ENCODE measurements around the gene NOG.

The NOG gene

DNA sequence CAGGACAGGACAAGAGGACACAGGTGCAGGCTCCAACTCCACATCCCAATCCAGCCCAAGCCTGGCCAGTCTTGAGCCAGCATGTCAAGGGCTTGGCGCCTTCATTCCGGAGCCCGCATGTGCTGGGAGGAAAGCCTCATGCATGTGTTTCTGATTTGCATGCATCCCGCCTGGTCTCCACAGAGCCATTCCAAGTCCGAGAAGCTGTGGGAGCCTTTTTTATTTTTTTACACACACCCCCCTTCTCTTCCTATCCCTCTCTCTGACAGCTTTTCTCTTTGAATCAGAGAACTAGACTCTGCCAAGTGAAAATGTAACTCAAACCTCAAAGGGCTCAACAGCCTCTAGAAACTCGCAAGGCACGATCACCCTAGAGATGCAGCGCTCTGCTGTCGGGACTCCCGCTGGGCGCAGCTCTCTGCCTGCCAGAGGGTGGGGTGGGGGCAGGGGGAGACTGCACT lies 45.1 kb downstream of the NOG start:
- DNase-seq, result no peak

DNA sequence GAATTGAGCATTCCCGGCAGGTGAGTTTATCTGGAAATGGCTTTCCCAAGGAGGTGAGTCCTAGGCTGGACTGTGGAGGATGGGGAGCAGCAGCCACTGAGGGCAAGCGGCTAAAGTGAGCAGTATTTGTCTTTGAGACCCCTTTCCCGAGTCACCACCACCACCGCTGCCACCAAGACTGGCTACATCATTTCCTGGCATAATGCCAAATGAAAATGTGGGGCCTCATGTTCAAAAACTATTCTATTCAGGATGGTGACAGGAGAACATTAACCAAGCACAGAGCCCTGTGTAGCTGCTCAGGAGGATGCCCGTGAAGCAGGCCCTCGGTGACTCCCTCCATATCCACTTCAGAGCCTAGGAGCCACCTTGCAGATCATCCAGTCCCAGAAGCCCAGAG lies 46.0 kb downstream of the NOG start:
- no peak for DNase-seq

- DNase-seq, result no peak
Measured at GRCh38 chr17:56640116-56640515, 46.6 kb downstream of the NOG start.

- DNase-seq, result no peak
Measured at GRCh38 chr17:56641373-56641772, 47.9 kb downstream of the NOG start.

DNA sequence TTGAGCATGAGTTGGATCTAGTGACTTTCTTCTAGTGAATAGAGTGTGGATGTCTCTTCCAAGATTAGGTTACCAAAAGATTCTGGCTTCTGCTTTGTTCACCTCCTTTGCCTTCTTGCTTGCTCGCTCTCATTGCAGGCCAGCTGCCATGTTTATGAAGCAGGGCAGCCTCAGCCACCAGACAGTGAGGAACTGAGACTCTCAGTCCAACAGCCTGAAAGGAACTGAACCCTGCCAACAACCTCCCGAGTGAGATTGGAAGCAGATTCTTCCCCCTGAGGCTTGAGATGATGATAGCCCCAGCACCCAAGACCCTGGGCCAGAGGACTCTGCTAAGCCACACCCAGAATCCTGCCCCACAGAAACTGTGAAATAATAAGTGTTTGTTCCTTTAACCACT lies 48.4 kb downstream of the NOG start:
- DNase-seq, result no peak

- no peak for DNase-seq
Measured at GRCh38 chr17:56642424-56642823, 48.9 kb downstream of the NOG start.

Data from femur (tissue), 1 donor.